Stomach (tissue), 9 donors: ENCODE measurements around the gene LLGL1. TPM values are rescaled to one million over a fixed set of nuclear protein-coding genes. Genes with fewer than 3 reads are reported as not detected.

ENCODE experiments used
- DNase-seq, 2 donors: peaks; one replicate each; pipeline versions ENCODE4 v3.0.0 to v3.0.0-alpha.2; 2013 to 2019
- H3K27ac ChIP-seq, 5 donors: fragments of 200-600 bp in 4 of 5; sonication (generic) in 4 of 5; one replicate each; pipeline ENCODE4 v1.5.1; 2013 to 2019; ENCODE audit warnings: mild to moderate bottlenecking in 1 of 5, moderate library complexity in 1 of 5
- H3K27me3 ChIP-seq, 3 donors: fragments of 200-600 bp; sonication (generic); one replicate each; pipeline ENCODE4 v1.5.1; 2017 to 2019; ENCODE audit warnings: mixed run types in 1 of 3
- H3K36me3 ChIP-seq, 4 donors: fragments of 200-600 bp; sonication (generic); 1 replicate in 3 of 4; 2 replicates in 1 of 4; pipeline ENCODE4 v1.5.1; 2016 to 2019
- H3K4me1 ChIP-seq, 4 donors: fragments of 200-600 bp; sonication (generic); one replicate each; pipeline ENCODE4 v1.5.1; 2016 to 2019
- H3K4me3 ChIP-seq, 4 donors: fragments of 200-600 bp; sonication (generic) in 3 of 4; one replicate each; pipeline ENCODE4 v1.5.1; 2016 to 2019; ENCODE audit warnings: mild to moderate bottlenecking in 1 of 4
- H3K9me3 ChIP-seq, 4 donors: fragments of 200-600 bp; sonication (generic); one replicate each; pipeline ENCODE4 v1.5.1; 2016 to 2019
- CTCF ChIP-seq, 7 experiments: fragments of 450-650 bp in 4 of 7; fragments of 200-600 bp in 3 of 7; sonication (generic) in 3 of 7; IDR thresholded peaks; one replicate each; pipeline ENCODE4 v1.5.1; 2016 to 2019; ENCODE audit warnings: antibody characterized with exemption in 7 of 7, control low read depth in 2 of 7, mild to moderate bottlenecking in 1 of 7
- EP300 ChIP-seq: sonication (generic); formaldehyde crosslinking; IDR thresholded peaks from one replicate; pipeline ENCODE4 v1.6.1; 2017; ENCODE audit warnings: antibody characterized with exemption
- POLR2A ChIP-seq, 4 donors: fragments of 450-650 bp; IDR thresholded peaks; one replicate each; pipeline ENCODE4 v1.6.1; 2016; ENCODE audit warnings: antibody characterized with exemption in 4 of 4, control low read depth in 2 of 4, mild to moderate bottlenecking in 1 of 4, moderate library complexity in 1 of 4
- POLR2AphosphoS5 ChIP-seq, 3 donors: sonication (generic); formaldehyde crosslinking; IDR thresholded peaks; one replicate each; pipeline ENCODE4 v1.6.1; 2016; ENCODE audit warnings: antibody characterized with exemption in 3 of 3
- WGBS, 5 donors: extraction: QIAGEN DNeasy Blood & Tissue Kit in 3 of 5; methylation state at CpG; one replicate each; pipeline versions ENCODE4 v1.1.5 to v1.1.7; 2013 to 2018; 5-methylcytosine and 5-hydroxymethylcytosine counted together
- intact Hi-C: fragments of 100-400 bp; cut with DNase I; formaldehyde crosslinking; loops from one replicate; pipeline ENCODE4 v1.15.1; 2023; ENCODE audit warnings: low total_unique reads
- polyA plus RNA-seq, 3 donors: library from polyadenylated mRNA; stranded (reverse); fragments of 200-250 nt; gene quantifications; one replicate each; pipeline ENCODE4 v1.2.3, GENCODE V29; 2013
- total RNA-seq, 5 donors: library from RNA; depleted of rRNA; stranded (reverse); fragments of >200 nt; gene quantifications; one replicate each; pipeline versions ENCODE4 v1.1.0 to v1.2.3, GENCODE V29; 2014 to 2016
- donor health status: healthy with polysubstance abuse.
- donor health status: Bipolar disorder and iron deficiency.
- donor health status: healthy.

The LLGL1 gene
- total and polyA plus RNA-seq, 8 donors, result 5.2 to 19.7 (median 9.6) TPM

DNA sequence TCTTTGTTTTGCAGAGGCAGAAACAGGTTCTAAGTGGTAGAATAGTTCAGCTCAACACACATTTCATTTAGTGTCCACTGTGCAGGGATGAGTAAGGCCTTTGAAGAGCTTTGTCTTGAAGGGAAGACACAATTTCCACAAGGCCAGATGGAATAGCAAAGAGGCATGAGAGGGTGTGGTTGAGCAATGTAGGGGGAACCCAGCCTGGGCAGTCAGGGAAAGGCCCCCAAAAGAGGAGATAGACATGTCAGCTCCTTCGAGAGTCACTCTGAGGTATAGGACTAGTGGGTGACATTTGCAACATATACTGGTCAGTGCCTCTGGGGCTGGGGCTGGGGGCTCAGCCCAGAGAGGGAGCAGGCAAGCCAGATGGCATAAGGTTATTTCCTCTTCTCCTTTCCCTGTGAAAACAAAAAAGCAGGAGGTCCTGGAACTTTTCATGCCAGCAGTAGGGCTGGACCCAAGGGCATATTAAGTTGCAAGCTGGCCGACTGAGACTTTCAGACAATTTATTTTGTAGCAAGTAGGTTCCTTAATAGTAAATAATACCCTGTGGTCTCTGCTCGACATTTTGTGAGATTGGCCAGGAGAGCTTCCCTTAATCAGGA, 34.7 kb upstream of the LLGL1 start:
- peaks cover 65 to 100% (median 86%) of the 10 kb centered on the region in 4 donors for H3K4me1 ChIP-seq
- H3K9me3 ChIP-seq, result no peaks in the 10 kb centered on the region
- peak overlapping the region; percentile 67 to 99 (median 82) for H3K27ac ChIP-seq
- no peak for TF ChIP-seq POLR2AphosphoS5 (IDR thresholded peaks at IDR 0.05)
- TF ChIP-seq POLR2A (IDR thresholded peaks at IDR 0.05), result no peak
- TF ChIP-seq EP300, result no peak
- TF ChIP-seq CTCF (IDR thresholded peaks at IDR 0.05), result no peak
- H3K4me3 ChIP-seq, result peak overlapping the region in 1 of 4 donors; percentile 32
- DNase-seq, result no peak
- no peaks in the 10 kb centered on the region for H3K27me3 ChIP-seq
- peaks cover 16 to 47% (median 34%) of the 10 kb centered on the region in 4 donors for H3K36me3 ChIP-seq
- intact Hi-C loops, result no loop called here
- WGBS, 5 donors, result 24 to 48% (median 28%) methylated on average over 3 of the region's 3 CpGs

DNA sequence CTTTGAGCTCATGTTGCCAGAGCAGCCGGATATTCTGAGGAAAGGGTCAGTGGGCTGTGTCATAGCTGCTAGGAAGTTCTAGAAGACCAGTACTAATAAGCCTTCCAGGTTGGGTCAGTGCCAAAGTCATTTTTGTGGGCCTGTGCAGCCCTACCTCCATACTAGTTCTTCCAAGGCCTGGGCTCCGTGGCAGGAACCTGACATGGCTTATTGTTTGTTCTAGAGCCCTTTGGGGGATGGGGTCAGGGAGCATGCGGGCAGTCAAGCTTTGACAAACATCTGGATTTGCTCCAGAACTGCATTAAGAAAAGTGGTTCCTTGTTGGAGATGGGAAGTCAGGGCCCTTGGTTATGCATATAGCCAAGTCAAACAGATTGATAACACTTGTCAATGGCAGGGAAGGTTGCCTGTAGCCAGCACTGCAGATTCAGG, 34.2 kb upstream of the LLGL1 start:
- peak; percentile 32 to 82 (median 46) for TF ChIP-seq POLR2AphosphoS5 (IDR thresholded peaks at IDR 0.05)
- TF ChIP-seq POLR2A (IDR thresholded peaks at IDR 0.05), result no peak
- no peak for TF ChIP-seq EP300
- TF ChIP-seq CTCF (IDR thresholded peaks at IDR 0.05), result no peak
- WGBS, 5 donors, result 7 to 23% (median 18%) methylated on average over 3 of the region's 3 CpGs
- Histone ChIP-seq H3K27me3 (no peaks in the 10 kb centered on the region), H3K4me3 (peak overlapping the region in 1 of 4 donors; percentile 32), H3K27ac (peak overlapping the region; percentile 69 to 99 (median 82)), H3K4me1 (peaks cover 60 to 95% (median 81%) of the 10 kb centered on the region in 4 donors), H3K9me3 (no peaks in the 10 kb centered on the region), H3K36me3 (peaks cover 21 to 52% (median 39%) of the 10 kb centered on the region in 4 donors)
- intact Hi-C loops, result no loop called here
- peak; percentile 71 to 91 for DNase-seq

DNA sequence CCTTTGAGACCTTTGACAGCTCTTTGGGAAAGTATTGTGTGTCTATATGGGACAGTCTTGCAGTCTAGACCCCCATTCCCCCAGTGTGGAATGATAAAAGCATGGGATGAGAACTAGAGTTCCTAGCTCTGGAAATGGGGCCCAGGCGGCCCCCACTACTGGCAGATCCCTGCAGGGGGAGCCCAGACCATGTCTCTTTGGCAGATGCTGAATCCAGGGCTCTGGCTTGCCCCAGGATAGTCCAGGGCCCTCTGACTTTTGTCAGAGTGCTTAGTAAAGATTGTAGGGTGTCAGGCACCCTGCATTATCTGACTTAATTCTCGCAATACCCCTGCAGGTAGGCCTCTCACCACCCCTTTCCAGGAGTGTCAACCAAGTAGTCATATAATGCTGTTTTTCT, 33.5 kb upstream of the LLGL1 start:
- 46 to 75% (median 53%) methylated on average over 2 of the region's 2 CpGs for WGBS, 5 donors
- Histone ChIP-seq H3K36me3 (peaks cover 28 to 59% (median 46%) of the 10 kb centered on the region in 4 donors), H3K27ac (peak overlapping the region; percentile 34 to 99 (median 82)), H3K4me1 (peaks cover 55 to 95% (median 76%) of the 10 kb centered on the region in 4 donors), H3K9me3 (no peaks in the 10 kb centered on the region), H3K4me3 (no peak overlapping the region), H3K27me3 (no peaks in the 10 kb centered on the region)
- DNase-seq, result no peak
- no peak for TF ChIP-seq POLR2AphosphoS5 (IDR thresholded peaks at IDR 0.05)
- peak in 1 of 7 experiments; percentile 8 for TF ChIP-seq CTCF (IDR thresholded peaks at IDR 0.05)
- intact Hi-C loops, result no loop called here

DNA sequence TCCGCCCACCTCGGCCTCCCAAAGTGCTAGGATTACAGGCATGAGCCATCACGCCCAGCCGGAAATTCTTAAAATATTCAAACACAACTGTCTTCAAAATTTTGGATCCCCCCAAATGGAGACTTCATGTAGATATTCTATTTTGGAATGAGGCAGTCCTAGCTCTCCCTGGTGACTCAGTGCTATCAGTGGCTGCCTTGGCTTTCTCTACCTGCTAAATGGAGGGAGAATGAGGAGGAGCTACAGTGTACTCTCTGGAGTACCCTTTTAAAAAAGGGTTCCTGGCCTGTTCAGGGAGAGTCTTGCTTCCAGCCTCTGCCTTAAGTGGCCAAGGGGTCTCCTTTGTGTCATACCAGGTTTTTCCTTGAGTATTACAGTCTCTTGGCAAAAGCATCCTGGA, 31.0 kb upstream of the LLGL1 start:
- Histone ChIP-seq H3K36me3 (peaks cover 35 to 71% (median 64%) of the 10 kb centered on the region in 4 donors), H3K4me3 (no peak overlapping the region), H3K4me1 (peaks cover 52 to 95% (median 74%) of the 10 kb centered on the region in 4 donors), H3K27me3 (no peaks in the 10 kb centered on the region), H3K9me3 (no peaks in the 10 kb centered on the region), H3K27ac (no peak overlapping the region)
- TF ChIP-seq POLR2AphosphoS5 (IDR thresholded peaks at IDR 0.05) (no peak), POLR2A (IDR thresholded peaks at IDR 0.05) (no peak), EP300 (no peak), CTCF (IDR thresholded peaks at IDR 0.05) (no peak)
- intact Hi-C loops, result no loop called here
- DNase-seq, result no peak
- 91 to 98% (median 93%) methylated on average over 2 to 4 of the region's 4 CpGs for WGBS, 5 donors
